BJ (cell line): ENCODE results near the gene FGF11. TPM values are rescaled to one million over a fixed set of nuclear protein-coding genes. Genes with fewer than 3 reads are reported as not detected.
A peak's percentile ranks its signal among the peaks of the same experiment; 100 is the strongest.

Source experiments
- CTCF ChIA-PET: fragments of 350-600 bp; formaldehyde crosslinking; extraction: SDS; loops from one replicate; lab custom pipeline; 2021; ENCODE audit warnings: antibody characterized with exemption, inconsistent platforms; lab: Yijun Ruan, JAX
- POLR2A ChIA-PET: fragments of 300-600 bp; sonication (Branson Sonifier 250); formaldehyde crosslinking; extraction: SDS; loops from one replicate; lab custom pipeline; 2021; ENCODE audit warnings: antibody characterized with exemption; lab: Charles Lee
- DNase-seq: peaks from one replicate; pipeline ENCODE4 v3.0.0-alpha.2; 2011; ENCODE audit warnings: low read depth
- H3K27me3 ChIP-seq: 2 replicates; pipeline ENCODE4 v1.6.0; 2011; ENCODE audit warnings: low read length; ENCODE audit not compliant: control insufficient read depth, insufficient read depth
- H3K36me3 ChIP-seq: 2 replicates; pipeline ENCODE4 v1.5.1; 2011; ENCODE audit warnings: low read length; ENCODE audit not compliant: control insufficient read depth, insufficient read depth
- H3K4me3 ChIP-seq: 2 replicates; pipeline ENCODE4 v1.5.1; 2011; ENCODE audit warnings: low read depth, mild to moderate bottlenecking, control low read depth, low read length
- polyA plus RNA-seq: library from polyadenylated mRNA; depleted of rRNA; stranded (reverse); fragments of >200 nt; gene quantifications from 2 replicates; pipeline ENCODE4 v1.2.3, GENCODE V29; 2011
- TF ChIP-seq, protein P1 (sequence below): IDR thresholded peaks from 2 replicates; pipeline ENCODE4 v1.5.1; 2011; ENCODE audit warnings: low read depth, mild to moderate bottlenecking, control low read depth, inconsistent platforms, low read length, moderate library complexity; ENCODE audit not compliant: insufficient read depth

FGF11 gene
- polyA plus RNA-seq, 1 experiment, result 0.98 TPM

DNA sequence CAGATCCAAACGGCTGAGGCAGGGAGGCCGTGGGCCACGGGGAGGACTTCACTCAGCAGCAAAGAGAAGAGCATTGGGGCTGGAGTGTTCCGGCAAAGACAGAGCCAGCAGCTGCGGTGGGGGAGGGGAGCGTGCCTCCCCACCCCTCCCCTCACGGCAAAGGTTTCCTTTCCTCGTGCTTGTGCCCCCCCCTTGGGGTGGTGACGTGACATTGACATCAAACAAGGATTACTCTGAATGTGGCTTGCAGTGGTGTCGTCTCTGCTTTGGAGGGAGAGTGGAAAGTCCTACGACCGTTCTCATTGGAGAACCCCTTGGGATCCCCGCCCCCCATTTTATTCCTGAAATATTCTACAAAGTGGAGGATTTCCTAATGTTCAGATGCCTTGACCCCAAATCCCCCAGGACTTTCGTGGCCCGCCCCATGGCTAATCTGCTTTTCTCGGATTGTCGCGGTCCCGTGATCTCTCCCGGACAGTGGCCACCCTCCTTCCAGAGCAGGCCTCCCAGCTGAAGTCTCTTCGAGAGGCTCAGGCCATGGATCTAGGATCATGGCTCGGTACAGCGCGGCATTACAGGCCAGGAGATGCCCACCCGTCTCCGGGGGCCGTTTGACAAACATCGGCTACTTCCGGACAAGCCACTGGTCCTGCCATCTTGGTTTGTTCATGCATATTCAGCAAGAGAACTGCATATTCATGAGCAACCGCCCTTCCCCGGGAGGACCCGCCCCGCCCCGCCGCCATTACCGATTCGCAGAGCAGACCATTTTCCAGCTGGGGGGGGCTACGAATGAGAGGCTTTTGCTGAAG, 44.1 kb downstream of the FGF11 start:
- Histone ChIP-seq H3K4me3 (peak overlapping the region; percentile 67), H3K27me3 (no peaks in the 10 kb centered on the region), H3K36me3 (no peaks in the 10 kb centered on the region)
- ChIA-PET CTCF (no interaction called here), POLR2A (interaction anchor here (0.6 to 1.5 kb wide), 5 partner anchors 17 to 337 kb away, joined by 3 to 5 read pairs (median 3); partner anchors contain the start of genes MPDU1 and TMEM256)
- TF ChIP-seq, protein P1, sequence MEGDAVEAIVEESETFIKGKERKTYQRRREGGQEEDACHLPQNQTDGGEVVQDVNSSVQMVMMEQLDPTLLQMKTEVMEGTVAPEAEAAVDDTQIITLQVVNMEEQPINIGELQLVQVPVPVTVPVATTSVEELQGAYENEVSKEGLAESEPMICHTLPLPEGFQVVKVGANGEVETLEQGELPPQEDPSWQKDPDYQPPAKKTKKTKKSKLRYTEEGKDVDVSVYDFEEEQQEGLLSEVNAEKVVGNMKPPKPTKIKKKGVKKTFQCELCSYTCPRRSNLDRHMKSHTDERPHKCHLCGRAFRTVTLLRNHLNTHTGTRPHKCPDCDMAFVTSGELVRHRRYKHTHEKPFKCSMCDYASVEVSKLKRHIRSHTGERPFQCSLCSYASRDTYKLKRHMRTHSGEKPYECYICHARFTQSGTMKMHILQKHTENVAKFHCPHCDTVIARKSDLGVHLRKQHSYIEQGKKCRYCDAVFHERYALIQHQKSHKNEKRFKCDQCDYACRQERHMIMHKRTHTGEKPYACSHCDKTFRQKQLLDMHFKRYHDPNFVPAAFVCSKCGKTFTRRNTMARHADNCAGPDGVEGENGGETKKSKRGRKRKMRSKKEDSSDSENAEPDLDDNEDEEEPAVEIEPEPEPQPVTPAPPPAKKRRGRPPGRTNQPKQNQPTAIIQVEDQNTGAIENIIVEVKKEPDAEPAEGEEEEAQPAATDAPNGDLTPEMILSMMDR, result no peak
- DNase-seq, result peak; percentile 44

DNA sequence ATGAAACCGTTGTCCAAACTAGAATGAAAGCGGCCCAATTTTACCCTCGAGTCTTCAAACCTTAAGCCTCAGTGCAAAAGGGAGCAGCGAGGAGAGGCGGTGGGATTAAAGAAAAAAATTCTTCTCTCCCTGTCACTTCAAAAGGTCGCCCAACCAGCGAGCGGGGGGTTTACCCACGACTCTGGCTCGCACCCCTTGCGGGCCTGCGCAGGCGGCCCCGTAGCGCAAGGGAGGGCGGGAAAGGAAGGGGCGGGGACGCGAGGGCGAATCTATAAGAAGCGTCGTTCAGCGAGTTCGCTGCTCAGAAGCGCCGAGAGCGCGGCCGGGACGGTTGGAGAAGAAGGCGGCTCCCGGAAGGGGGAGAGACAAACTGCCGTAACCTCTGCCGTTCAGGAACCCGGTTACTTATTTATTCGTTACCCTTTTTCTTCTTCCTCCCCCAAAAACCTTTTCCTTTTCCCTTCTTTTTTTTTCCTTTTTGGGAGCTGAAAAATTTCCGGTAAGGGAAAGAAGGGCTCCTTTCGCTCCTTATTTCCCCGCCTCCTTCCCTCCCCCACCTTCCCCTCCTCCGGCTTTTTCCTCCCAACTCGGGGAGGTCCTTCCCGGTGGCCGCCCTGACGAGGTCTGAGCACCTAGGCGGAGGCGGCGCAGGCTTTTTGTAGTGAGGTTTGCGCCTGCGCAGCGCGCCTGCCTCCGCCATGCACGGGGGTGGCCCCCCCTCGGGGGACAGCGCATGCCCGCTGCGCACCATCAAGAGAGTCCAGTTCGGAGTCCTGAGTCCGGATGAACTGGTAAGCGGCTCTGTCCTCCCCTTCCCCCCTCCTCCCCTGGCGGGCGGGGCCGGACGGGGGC, 45.0 kb downstream of the FGF11 start, which contains the start of gene POLR2A:
Gene POLR2A, plus strand, starts transcription at position 300 of the 852 bp plus-strand sequence.
- POLR2A ChIA-PET, result interaction anchor here (0.5 to 1.5 kb wide), 8 partner anchors 39 to 1998 kb away, joined by 3 to 7 read pairs (median 3); partner anchors contain the start of genes DERL2, MPDU1, TMEM256 and TNFSF12
- Histone ChIP-seq H3K4me3 (peak within 1 kb of the TSS; percentile 67), H3K27me3 (no peaks in the 10 kb centered on the region), H3K36me3 (no peaks in the 10 kb centered on the region)
- TF ChIP-seq, protein P1, result no peak
- DNase-seq, result peak; percentile 92
- CTCF ChIA-PET, result interaction anchor here (2.4 to 2.8 kb wide), 2 partner anchors 47 to 76 kb away, joined by 10 to 17 read pairs; no protein-coding TSS in a partner anchor

DNA sequence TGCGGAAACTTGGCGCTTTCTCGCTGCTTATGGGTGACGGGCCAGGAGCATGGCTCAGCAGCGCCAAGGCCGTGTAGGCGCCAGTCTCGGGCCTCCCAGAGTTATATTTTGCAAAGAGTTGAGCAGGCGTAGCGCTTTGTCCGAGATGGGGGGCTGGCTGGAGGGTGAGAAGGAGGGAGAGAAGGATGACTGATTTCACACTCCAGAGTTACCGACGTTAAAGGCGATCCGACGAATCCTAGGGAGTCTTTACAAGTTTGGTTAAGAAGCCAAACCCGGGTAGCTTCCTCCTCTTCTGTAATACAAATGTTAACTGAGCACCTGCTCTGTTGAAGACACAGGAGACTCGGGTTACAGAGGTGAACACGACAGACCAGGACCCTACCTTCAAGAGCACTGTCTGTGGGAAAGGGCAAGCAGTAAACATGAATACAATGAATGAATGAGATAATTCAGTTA, 45.6 kb downstream of the FGF11 start:
- CTCF ChIA-PET, result interaction anchor here (2.0 to 4.0 kb wide), 4 partner anchors 29 to 104 kb away, joined by 6 to 24 read pairs (median 14); no protein-coding TSS in a partner anchor
- Histone ChIP-seq H3K27me3 (no peaks in the 10 kb centered on the region), H3K36me3 (no peaks in the 10 kb centered on the region; the same call in 1 of the 2 replicates), H3K4me3 (peak overlapping the region; percentile 67)
- TF ChIP-seq, protein P1, result no peak
- DNase-seq, result no peak
- POLR2A ChIA-PET, result interaction anchor here (0.5 to 1.5 kb wide), 6 partner anchors 40 to 1999 kb away, joined by 3 to 7 read pairs (median 4); partner anchors contain the start of genes DERL2, TMEM256 and TNFSF12

DNA sequence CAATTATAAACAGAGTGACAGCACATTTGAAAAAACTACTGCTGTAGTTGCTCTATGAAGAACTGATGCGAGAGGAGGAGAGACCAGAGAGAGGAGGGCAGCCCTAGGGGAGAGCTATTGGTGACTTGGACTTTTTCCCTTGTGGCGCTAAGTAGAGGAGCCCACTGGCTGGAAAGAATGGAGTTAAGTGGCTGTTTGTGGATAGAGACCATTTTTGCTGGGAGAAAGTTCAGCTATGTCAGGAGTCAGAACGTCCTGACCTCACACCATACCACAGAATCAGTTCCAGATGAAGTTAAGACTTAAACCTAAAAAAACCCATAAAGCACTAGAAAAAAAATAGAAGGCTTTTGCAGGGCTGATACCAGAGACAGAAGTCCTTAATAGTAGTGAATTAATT, 46.9 kb downstream of the FGF11 start:
- CTCF ChIA-PET, result interaction anchor here (0.6 to 4.0 kb wide), 11 partner anchors 11 to 201 kb away, joined by 3 to 24 read pairs (median 5); partner anchors contain the start of genes TNFSF13 and TP53
- DNase-seq, result peak; percentile 42
- TF ChIP-seq, protein P1, result no peak
- POLR2A ChIA-PET, result interaction anchor here (0.6 to 1.3 kb wide), 4 partner anchors 74 to 164 kb away, joined by 3 to 9 read pairs (median 4); no protein-coding TSS in a partner anchor
- H3K36me3 ChIP-seq, result no peaks in the 10 kb centered on the region; the same call in none of the 2 replicates
- H3K27me3 ChIP-seq, result no peaks in the 10 kb centered on the region
- peak overlapping the region; percentile 67 for H3K4me3 ChIP-seq
